Tongue (tissue), 2 donors: ENCODE measurements around the gene GAB2. TPM values are rescaled to one million over a fixed set of nuclear protein-coding genes. Genes with fewer than 3 reads are reported as not detected.
"Not testable (repeated sequence)": the region's sequence is repeated elsewhere in the genome, so short reads cannot be mapped to it uniquely, and the experiment has no call there.

Experiments
- DNase-seq: peaks from one replicate; pipeline ENCODE4 v3.0.0-alpha.2; 2015
- total RNA-seq: library from RNA; depleted of rRNA; stranded (reverse); fragments of >200 nt; gene quantifications from one replicate; pipeline ENCODE4 v1.2.3, GENCODE V29; 2014

The GAB2 gene
- total RNA-seq, 1 donor from 2014 or later, result 14.2 TPM

DNA sequence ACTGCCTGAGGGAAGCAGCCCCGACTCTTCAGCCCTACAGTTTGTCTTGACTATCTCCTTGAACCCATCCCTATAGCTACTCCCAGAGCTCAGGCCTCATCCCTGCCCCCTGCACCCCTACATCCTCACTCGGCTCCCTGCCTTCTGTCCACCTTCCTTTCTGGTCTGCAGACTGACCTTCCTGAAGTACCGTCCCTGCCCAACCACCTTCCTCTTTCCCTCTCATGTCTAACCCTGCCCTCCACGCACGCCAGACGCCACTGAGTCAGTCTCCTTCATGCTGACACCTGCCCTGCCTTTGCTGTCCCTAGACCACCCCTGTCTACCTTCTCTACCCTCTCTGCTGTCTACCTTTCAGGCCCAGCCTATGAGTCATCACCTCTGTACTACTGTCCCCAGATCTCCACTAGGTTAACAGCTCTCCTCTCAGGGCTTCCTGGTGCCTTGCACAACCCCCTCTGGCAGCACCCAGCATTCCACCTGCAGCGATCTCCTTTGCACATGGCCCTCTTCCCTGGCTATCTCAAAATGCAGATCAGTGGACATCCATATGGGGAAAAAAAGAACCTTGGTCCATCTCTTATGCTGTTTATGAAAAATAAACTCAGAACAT is 238.1 kb downstream of the GAB2 start:
- no peak for DNase-seq

DNA sequence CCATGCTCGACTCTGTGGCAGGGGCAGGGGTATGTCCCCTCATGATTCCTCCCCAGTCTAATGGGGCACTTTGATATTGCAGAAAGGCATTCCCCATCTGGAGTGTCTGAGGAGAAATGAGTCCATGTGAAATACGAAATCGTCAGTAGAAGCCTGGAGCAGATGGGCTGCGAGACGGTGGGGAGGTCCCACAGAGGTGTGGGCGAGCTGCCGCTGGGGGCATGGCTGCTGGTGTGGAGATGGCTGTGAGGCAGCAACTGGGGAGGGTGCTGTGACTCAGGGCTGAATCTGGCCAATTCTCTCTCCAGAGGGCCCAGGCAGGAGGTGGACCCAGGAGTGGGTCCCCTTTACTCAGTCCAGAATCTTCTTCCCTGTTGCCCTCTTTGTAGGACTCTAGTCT is 240.4 kb downstream of the GAB2 start:
- DNase-seq, result no peak

DNA sequence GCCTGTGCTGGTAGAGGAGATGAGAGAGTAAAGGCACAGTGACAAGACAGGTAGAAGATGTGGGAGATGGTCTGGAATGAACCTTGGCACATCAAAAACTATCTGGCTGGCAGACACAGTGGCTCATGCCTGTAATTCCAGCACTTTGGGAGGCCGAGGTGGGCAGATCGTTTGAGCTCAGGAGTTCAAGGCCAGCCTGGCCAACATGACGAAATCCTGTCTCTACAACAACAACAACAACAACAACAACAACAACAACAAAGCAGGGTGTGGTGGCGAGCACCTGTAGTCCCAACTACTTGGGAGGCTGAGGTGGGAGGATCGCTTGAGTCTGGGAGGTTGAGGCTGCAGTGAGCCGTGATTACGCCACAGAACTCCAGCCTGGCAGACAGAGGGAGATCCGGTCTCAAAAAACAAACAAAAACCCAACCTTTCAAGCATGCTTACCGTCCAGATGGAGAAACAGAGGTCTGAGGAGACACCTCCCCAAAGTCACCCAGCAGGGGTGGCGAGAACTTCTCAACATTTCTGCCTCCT is 240.9 kb downstream of the GAB2 start:
- no peak for DNase-seq

DNA sequence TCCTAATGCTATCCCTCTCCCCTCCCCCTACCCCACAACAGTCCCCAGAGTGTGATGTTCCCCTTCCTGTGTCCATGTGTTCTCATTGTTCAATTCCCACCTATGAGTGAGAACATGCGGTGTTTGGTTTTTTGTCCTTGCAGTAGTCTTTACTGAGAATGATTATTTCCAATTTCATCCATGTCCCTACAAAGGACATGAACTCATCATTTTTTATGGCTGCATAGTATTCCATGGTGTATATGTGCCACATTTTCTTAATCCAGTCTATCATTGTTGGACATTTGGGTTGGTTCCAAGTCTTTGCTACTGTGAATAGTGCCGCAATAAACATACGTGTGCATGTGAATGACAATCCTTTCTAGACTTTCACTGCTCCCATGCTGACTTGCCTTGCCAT is 241.8 kb downstream of the GAB2 start:
- DNase-seq, result not testable (repeated sequence)

DNA sequence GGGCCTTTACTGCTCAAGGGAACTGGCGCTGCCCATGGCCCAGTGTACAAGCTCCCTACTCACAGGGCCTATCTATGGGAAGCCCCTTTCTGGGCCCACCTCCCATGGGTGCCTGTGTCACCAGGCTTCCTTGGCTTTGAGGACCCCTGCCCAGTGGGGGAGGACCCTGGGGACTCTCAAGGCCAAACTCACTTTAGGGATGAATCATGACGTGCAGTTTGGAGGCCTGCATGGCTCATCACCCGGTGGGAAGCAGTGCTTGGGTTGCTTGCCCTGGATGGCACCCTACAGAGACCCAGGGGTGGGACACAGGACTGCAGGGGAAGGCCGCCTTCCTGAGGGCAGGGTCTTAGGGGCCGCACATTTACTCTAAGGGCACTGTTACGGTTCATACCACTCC is 245.7 kb downstream of the GAB2 start:
- no peak for DNase-seq

DNA sequence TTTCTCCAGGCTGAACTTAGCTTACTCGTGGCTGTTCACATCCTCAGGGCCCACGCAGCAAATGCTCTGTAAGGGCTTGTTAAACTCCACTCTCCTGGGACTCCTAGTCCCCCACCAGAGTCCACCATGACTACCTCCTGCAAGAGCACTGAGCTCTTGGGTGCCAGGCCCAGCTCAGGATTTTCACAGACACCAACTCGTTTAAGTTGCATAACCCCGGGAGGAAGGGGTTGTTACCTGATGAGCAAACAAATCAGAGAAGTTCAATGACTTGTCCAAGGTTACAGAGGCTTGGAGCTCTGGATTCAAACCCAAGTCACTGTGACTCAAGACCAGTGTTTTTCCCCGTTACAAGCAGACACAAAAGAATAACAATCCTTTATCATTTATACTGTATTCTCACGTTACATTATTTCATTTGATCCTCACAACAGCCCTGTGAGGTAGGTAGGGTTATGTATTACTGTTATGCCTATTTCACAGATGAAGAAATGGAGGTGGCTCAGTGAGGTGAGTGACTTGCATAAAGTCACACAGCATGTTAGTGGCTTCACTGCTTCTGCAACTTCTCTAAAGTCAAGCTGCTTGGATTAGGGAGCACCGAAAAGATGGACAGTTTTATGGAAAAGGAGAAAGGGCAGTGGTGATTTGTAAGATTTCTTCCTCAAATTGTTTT is 246.6 kb downstream of the GAB2 start:
- DNase-seq, result no peak

DNA sequence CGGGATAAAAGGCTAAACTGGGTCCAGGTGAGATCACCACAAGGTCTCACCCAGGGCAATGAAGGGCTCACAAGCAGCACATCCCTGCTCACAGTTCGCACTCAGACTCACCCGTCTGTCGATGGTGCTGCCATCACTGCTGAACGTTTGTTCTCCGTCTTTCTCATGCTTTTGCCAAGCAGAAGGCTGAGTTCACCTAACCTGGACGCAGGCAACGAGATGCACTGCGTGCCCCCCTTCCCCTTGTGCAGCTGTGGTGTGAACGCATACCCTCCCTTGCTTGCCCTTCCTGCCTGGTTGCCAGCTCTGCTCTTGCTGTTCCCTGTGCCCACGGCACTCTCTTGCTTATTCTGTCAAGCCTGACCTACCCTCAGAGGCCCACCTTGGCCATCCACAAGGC is 247.2 kb downstream of the GAB2 start:
- no peak for DNase-seq

DNA sequence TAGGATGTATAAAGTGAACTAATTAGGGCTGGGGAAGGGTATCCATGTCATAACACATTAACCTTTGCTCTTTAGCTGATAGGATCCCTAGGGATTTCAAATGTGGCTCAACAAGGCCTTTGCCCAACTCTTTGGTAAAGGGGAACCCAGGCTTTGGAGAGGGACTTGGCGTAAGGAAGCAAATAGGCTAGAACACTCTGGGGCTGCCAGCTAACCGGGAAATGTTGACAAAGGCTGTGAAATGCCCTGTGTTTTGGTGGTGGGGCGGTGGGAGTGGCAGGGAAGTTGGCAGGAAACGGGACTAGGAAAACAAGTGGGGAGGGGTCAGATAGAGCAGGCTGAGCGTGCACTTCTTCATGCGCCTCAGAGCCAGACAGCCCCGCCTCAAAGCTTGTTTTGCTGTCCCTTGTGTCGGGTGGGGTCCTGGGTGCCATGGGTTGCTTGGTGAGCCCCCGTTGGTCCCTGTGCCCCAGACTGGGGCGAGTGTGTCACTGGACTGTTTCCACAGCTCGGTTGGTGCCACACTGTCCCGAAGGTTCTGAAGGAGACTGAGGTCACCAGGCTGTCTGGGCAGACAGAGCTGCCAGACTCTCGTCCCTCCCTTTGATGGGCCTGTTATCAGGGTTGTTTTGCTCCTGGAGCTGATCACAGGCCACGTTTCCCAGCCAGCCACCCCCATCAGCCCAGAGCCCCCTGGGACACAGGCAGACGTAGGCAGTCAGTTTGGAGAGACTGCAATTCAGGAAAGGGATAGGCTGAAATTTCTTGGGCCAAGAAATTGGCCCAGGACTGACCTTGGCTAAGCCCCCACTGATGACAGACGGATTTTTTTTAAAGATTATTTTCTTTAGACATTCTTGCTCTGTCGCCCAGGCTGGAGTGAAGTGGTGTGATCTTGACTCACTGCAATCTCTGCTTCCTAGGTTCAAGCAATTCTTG is 248.8 kb downstream of the GAB2 start:
- no peak for DNase-seq

DNA sequence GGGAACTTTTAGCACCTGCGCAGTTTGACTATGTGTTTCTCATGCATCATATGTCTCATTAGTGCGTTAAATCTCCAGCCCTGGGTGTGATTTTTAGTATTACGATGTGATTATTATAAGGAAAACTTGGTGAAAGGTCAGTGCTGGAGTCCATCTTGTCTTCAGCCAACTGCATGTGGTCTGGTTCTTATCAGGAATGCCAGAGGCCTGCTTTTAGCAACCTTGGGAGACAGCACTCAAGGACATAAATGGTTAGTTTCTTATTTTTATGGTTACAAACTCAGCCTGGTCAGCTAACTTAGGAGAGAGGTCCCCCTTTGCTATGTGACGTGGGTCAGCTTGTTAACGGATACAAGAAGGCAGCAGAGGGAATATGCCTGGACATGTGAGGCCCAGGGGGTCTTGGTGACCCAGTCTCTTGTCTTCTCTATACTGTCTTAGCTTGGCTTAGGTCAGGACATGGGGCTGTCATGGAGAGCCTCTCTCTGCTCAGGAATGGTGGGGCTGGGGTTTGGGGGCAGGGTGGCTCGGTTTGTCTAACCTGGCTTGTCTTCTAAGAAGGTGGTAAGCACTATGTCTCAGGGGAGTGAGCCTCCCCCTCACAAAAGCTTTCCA is 250.7 kb downstream of the GAB2 start:
- no peak for DNase-seq

Other genes with a start within 250 kb of the GAB2 start
- 4.1 TPM for gene KCTD21, start 229.2 kb downstream of the GAB2 start, total RNA-seq
- gene USP35, start 228.9 kb downstream of the GAB2 start, total RNA-seq, result 8.2 TPM
- 27.8 TPM for gene NARS2, start 157.0 kb upstream of the GAB2 start, total RNA-seq